EL (cell line): ENCODE data around the gene TMEM141.
"Not testable (repeated sequence)": the region's sequence is repeated elsewhere in the genome, so short reads cannot be mapped to it uniquely, and the experiment has no call there.

Source experiments
- DNase-seq: peaks from one replicate; pipeline ENCODE4 v3.0.0-alpha.2; 2016

Gene TMEM141

GRCh38 chr9:136820971-136821825, 30.1 kb downstream of the TMEM141 start:
- DNase-seq = no peak

- DNase-seq = no peak
These were observed 30.8 kb downstream of the TMEM141 start for GRCh38 chr9:136821826-136822544.

GRCh38 chr9:136823136-136824046, 32.2 kb downstream of the TMEM141 start:
- DNase-seq = no peak

GRCh38 chr9:136824496-136825225, 33.5 kb downstream of the TMEM141 start:
- no peak for DNase-seq

GRCh38 chr9:136825295-136826187, 34.4 kb downstream of the TMEM141 start:
- DNase-seq = no peak

- no peak for DNase-seq
These were observed 35.0 kb downstream of the TMEM141 start for GRCh38 chr9:136826188-136826541.

- no peak for DNase-seq
These were observed 35.8 kb downstream of the TMEM141 start for GRCh38 chr9:136826703-136827582.

GRCh38 chr9:136827794-136828473, 36.8 kb downstream of the TMEM141 start:
- DNase-seq = no peak

- no peak for DNase-seq
These were observed 37.5 kb downstream of the TMEM141 start for GRCh38 chr9:136828474-136829140.

GRCh38 chr9:136829412-136829811, 38.3 kb downstream of the TMEM141 start:
- no peak for DNase-seq

GRCh38 chr9:136829981-136830885, 39.1 kb downstream of the TMEM141 start:
- DNase-seq = no peak

GRCh38 chr9:136831002-136831719, 40.0 kb downstream of the TMEM141 start:
- no peak for DNase-seq

GRCh38 chr9:136831720-136832104, 40.6 kb downstream of the TMEM141 start:
- DNase-seq = no peak

GRCh38 chr9:136832581-136832980, 41.4 kb downstream of the TMEM141 start:
- no peak for DNase-seq

GRCh38 chr9:136833381-136834048, 42.4 kb downstream of the TMEM141 start:
- DNase-seq = not testable (repeated sequence)

GRCh38 chr9:136835162-136835931, 44.2 kb downstream of the TMEM141 start:
- DNase-seq = no peak
